SK-N-SH (cell line): ENCODE data around the gene COL25A1. TPM values are rescaled to one million over a fixed set of nuclear protein-coding genes. Genes with fewer than 3 reads are reported as not detected.
"Not testable (repeated sequence)": the region's sequence is repeated elsewhere in the genome, so short reads cannot be mapped to it uniquely, and the experiment has no call there.

ENCODE experiments used
- CTCF ChIA-PET: fragments of 300-600, 350-600 bp; formaldehyde crosslinking; extraction: SDS; loops from one replicate; lab custom pipeline; 2021; lab: Yijun Ruan, JAX
- POLR2A ChIA-PET: fragments of 350-600 bp; sonication (Branson Sonifier 250); formaldehyde crosslinking; extraction: SDS; loops from one replicate; lab custom pipeline; 2020; ENCODE audit warnings: antibody characterized with exemption, inconsistent platforms; lab: Yijun Ruan, JAX
- DNase-seq: peaks from one replicate; pipeline ENCODE4 v3.0.0; 2012
- H2AFZ ChIP-seq: fragments of 200-600 bp; sonication (generic); 2 replicates; pipeline ENCODE4 v1.8.1; 2016; ENCODE audit warnings: antibody characterized with exemption, mild to moderate bottlenecking, low read depth
- H3F3A ChIP-seq: fragments of 200-600 bp; sonication (generic); replicated peaks from 2 replicates; pipeline ENCODE3; 2016; ENCODE audit warnings: antibody characterized with exemption, mild to moderate bottlenecking; ENCODE audit not compliant: insufficient read depth
- H3K27ac ChIP-seq, 2 experiments: fragments of 200-500 bp in 1 of 2; fragments of 200-600 bp in 1 of 2; sonication (Bioruptor generic) in 1 of 2; sonication (generic), shearing (Covaris generic) in 1 of 2; 2 replicates each; pipeline versions ENCODE4 v1.5.1 to v1.6.1; 2014 to 2016; ENCODE audit warnings: low read depth in 2 of 2, inconsistent platforms in 1 of 2, low read length in 1 of 2, mild to moderate bottlenecking in 1 of 2, mixed read lengths in 1 of 2
- H3K27me3 ChIP-seq: fragments of 200-600 bp; sonication (generic), shearing (Covaris generic); 2 replicates; pipeline ENCODE4 v1.6.1; 2016; ENCODE audit warnings: mixed run types; ENCODE audit not compliant: insufficient read depth
- H3K36me3 ChIP-seq, 2 experiments: fragments of 200-500 bp in 1 of 2; fragments of 200-600 bp in 1 of 2; sonication (Bioruptor generic) in 1 of 2; sonication (generic) in 1 of 2; replicated peaks in 1 of 2; 2 replicates each; pipeline versions ENCODE3 to v1.5.1; 2014 to 2016; ENCODE audit warnings: low read length in 1 of 2, mild to moderate bottlenecking in 1 of 2; ENCODE audit not compliant: insufficient read depth in 2 of 2, control insufficient read depth in 1 of 2
- H3K4me1 ChIP-seq, 2 experiments: fragments of 200-500 bp in 1 of 2; fragments of 200-600 bp in 1 of 2; sonication (Bioruptor generic) in 1 of 2; sonication (generic), shearing (Covaris generic) in 1 of 2; 2 replicates each; pipeline versions ENCODE4 v1.5.1 to v1.6.1; 2014 to 2016; ENCODE audit warnings: low read depth in 1 of 2, low read length in 1 of 2, mixed run types in 1 of 2; ENCODE audit not compliant: insufficient read depth in 2 of 2, control insufficient read depth in 1 of 2
- H3K4me2 ChIP-seq: fragments of 200-600 bp; sonication (generic), shearing (Covaris generic); 2 replicates; pipeline ENCODE4 v1.6.1; 2017; ENCODE audit warnings: mixed run types
- H3K4me3 ChIP-seq, 2 experiments: fragments of 200-500 bp in 1 of 2; fragments of 200-600 bp in 1 of 2; sonication (Bioruptor generic) in 1 of 2; sonication (generic), shearing (Covaris generic) in 1 of 2; 2 replicates each; pipeline versions ENCODE4 v1.5.1 to v1.8.1; 2014 to 2016; ENCODE audit warnings: low read depth in 2 of 2, inconsistent platforms in 1 of 2, low read length in 1 of 2, mild to moderate bottlenecking in 1 of 2, mixed read lengths in 1 of 2, moderate library complexity in 1 of 2
- H3K79me2 ChIP-seq: fragments of 200-600 bp; sonication (generic); 2 replicates; pipeline ENCODE4 v1.8.1; 2017; ENCODE audit warnings: mild to moderate bottlenecking; ENCODE audit not compliant: insufficient read depth
- H3K9ac ChIP-seq: fragments of 200-600 bp; sonication (generic); 2 replicates; pipeline ENCODE4 v1.6.1; 2017; ENCODE audit warnings: mixed run types
- H3K9me2 ChIP-seq: fragments of 200-600 bp; sonication (generic); 2 replicates; pipeline ENCODE4 v1.6.1; 2017; ENCODE audit warnings: mixed run types
- H3K9me3 ChIP-seq: fragments of 200-600 bp; sonication (generic); 2 replicates; pipeline ENCODE4 v1.6.1; 2017; ENCODE audit warnings: mixed run types, mild to moderate bottlenecking, moderate library complexity
- H4K20me1 ChIP-seq: fragments of 200-600 bp; sonication (generic); 2 replicates; pipeline ENCODE4 v1.6.1; 2017; ENCODE audit warnings: mild to moderate bottlenecking, mixed run types; ENCODE audit not compliant: insufficient read depth
- EZH2phosphoT487 ChIP-seq: fragments of 200-600 bp; sonication (generic); IDR thresholded peaks from 2 replicates; pipeline ENCODE4 v1.6.1; 2017; ENCODE audit warnings: low read depth, mixed run types, mild to moderate bottlenecking, antibody characterized with exemption, moderate library complexity, borderline replicate concordance
- FOSL2 ChIP-seq: IDR thresholded peaks from 2 replicates; pipeline ENCODE4 v1.4.0; 2012; ENCODE audit warnings: low read depth, mild to moderate bottlenecking, moderate library complexity, borderline replicate concordance
- GABPA ChIP-seq: IDR thresholded peaks from 2 replicates; pipeline ENCODE4 v1.4.0; 2012; ENCODE audit warnings: low read depth, mild to moderate bottlenecking
- MXI1 ChIP-seq: IDR thresholded peaks from 2 replicates; pipeline ENCODE4 v1.6.1; 2012; ENCODE audit warnings: mild to moderate bottlenecking, low read depth, low read length, improper control_type of control experiment
- NFIC ChIP-seq: IDR thresholded peaks from 2 replicates; pipeline ENCODE4 v1.4.0; 2012; ENCODE audit warnings: borderline replicate concordance
- RCOR1 ChIP-seq: fragments of 150-350 bp; IDR thresholded peaks from 2 replicates; pipeline ENCODE4 v1.6.1; 2017; ENCODE audit warnings: antibody characterized with exemption, low read length
- RFX5 ChIP-seq: IDR thresholded peaks from 2 replicates; pipeline ENCODE4 v1.6.1; 2012; ENCODE audit warnings: mild to moderate bottlenecking, improper control_type of control experiment, low read length
- RXRA ChIP-seq: IDR thresholded peaks from 2 replicates; pipeline ENCODE4 v1.4.0; 2012; ENCODE audit warnings: low read depth, mild to moderate bottlenecking, borderline replicate concordance
- TEAD4 ChIP-seq: IDR thresholded peaks from 2 replicates; pipeline ENCODE4 v1.4.0; 2012; ENCODE audit warnings: mild to moderate bottlenecking, borderline replicate concordance; ENCODE audit not compliant: insufficient read depth
- USF1 ChIP-seq: IDR thresholded peaks from 2 replicates; pipeline ENCODE4 v1.4.0; 2012; ENCODE audit warnings: low read depth, borderline replicate concordance
- USF2 ChIP-seq: fragments of 150-350 bp; IDR thresholded peaks from 2 replicates; pipeline ENCODE4 v1.6.1; 2017; ENCODE audit warnings: antibody characterized with exemption, low read length, low read depth, borderline replicate concordance
- WGBS: methylation state at CpG from one replicate; pipeline ENCODE4 v1.1.6; 2017; ENCODE audit warnings: low lambda C conversion rate; 5-methylcytosine and 5-hydroxymethylcytosine counted together
- polyA plus RNA-seq, 3 experiments: library from polyadenylated mRNA; depleted of rRNA; stranded (reverse); fragments of >200 nt; gene quantifications; 2 replicates each; pipeline ENCODE4 v1.2.3, GENCODE V29; 2012
- TF ChIP-seq, protein P1 (sequence below): IDR thresholded peaks from 2 replicates; pipeline ENCODE4; 2012
- TF ChIP-seq, protein P2 (sequence below): fragments of 200-600 bp; sonication (generic); IDR thresholded peaks from 2 replicates; pipeline ENCODE4 v1.6.1; 2017; ENCODE audit warnings: antibody characterized with exemption, mild to moderate bottlenecking, moderate library complexity
- TF ChIP-seq, protein P3 (sequence below): IDR thresholded peaks from 2 replicates; pipeline ENCODE4 v1.4.0; 2012; ENCODE audit warnings: low read depth

Gene COL25A1
- polyA plus RNA-seq, 1 of the 3 experiments (the other 2 are of a cell fraction): not detected

DNA sequence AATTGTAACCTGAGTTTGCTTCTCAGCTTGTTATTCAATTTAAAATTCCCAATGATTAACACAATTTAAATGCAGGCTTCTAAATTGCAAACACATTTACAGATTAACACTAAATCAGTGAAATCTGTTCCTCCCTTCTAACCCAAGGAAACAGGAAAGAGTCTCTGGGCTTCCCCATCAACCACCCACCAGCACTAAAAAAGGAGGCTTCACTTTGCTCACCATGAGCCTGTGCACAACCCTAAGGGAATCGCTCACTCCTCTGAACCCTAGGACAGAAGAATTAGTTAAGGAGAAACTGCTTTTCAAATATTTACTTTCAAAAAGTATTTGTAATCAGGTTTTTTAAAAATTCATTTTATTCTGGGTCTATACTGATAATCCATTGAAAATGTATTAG is 155.3 kb downstream of the COL25A1 start:
- Histone ChIP-seq H3F3A (no peaks in the 10 kb centered on the region), H2AFZ (no peak overlapping the region), H3K4me2 (no peak overlapping the region), H3K9me3 (no peaks in the 10 kb centered on the region), H4K20me1 (no peaks in the 10 kb centered on the region), H3K79me2 (no peaks in the 10 kb centered on the region), H3K9ac (no peak overlapping the region), H3K4me3 (no peak overlapping the region), H3K27me3 (0 out of 2 replicates have a peak, but pooled peaks cover 8% of the 10 kb centered on the region), H3K36me3 (no peaks in the 10 kb centered on the region), H3K4me1 (no peaks in the 10 kb centered on the region), H3K9me2 (no peaks in the 10 kb centered on the region; the same call in 1 of the 2 replicates), H3K27ac (no peak overlapping the region)
- ChIA-PET POLR2A (no interaction called here), CTCF (no interaction called here)
- DNase-seq: no peak
- TF ChIP-seq, protein P1, sequence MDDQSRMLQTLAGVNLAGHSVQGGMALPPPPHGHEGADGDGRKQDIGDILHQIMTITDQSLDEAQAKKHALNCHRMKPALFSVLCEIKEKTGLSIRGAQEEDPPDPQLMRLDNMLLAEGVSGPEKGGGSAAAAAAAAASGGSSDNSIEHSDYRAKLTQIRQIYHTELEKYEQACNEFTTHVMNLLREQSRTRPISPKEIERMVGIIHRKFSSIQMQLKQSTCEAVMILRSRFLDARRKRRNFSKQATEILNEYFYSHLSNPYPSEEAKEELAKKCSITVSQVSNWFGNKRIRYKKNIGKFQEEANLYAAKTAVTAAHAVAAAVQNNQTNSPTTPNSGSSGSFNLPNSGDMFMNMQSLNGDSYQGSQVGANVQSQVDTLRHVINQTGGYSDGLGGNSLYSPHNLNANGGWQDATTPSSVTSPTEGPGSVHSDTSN: no peak
- TF ChIP-seq RCOR1 (no peak), USF1 (no peak), TEAD4 (no peak), EZH2phosphoT487 (no peak)
- TF ChIP-seq, protein P2, sequence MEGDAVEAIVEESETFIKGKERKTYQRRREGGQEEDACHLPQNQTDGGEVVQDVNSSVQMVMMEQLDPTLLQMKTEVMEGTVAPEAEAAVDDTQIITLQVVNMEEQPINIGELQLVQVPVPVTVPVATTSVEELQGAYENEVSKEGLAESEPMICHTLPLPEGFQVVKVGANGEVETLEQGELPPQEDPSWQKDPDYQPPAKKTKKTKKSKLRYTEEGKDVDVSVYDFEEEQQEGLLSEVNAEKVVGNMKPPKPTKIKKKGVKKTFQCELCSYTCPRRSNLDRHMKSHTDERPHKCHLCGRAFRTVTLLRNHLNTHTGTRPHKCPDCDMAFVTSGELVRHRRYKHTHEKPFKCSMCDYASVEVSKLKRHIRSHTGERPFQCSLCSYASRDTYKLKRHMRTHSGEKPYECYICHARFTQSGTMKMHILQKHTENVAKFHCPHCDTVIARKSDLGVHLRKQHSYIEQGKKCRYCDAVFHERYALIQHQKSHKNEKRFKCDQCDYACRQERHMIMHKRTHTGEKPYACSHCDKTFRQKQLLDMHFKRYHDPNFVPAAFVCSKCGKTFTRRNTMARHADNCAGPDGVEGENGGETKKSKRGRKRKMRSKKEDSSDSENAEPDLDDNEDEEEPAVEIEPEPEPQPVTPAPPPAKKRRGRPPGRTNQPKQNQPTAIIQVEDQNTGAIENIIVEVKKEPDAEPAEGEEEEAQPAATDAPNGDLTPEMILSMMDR: no peak
- 0% methylated on average over 1 of the region's 1 CpG for WGBS

DNA sequence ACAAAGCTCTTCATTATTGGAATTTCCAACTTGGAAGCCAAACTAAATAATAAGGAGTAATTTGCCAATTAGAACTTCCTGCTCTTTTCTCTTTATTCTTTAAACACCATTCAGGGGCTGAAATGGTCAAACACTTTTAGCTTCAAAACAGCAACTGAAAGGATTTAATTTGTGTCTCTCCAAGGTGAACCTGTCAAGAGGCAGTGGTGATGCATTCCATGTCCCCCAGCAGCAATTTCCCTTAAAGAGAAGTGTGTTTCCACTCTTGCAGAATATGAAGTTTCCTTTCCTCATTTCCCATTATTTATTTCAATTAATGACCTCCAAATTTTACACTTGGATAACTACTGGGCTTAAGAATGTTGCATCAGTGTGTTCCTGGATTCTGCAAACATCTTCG is 156.0 kb downstream of the COL25A1 start:
- ChIA-PET POLR2A (no interaction called here), CTCF (no interaction called here)
- Histone ChIP-seq H3K79me2 (no peaks in the 10 kb centered on the region), H3K4me1 (no peaks in the 10 kb centered on the region), H3K27me3 (0 out of 2 replicates have a peak, but pooled peaks cover 8% of the 10 kb centered on the region), H4K20me1 (no peaks in the 10 kb centered on the region), H3K27ac (no peak overlapping the region), H3K9me3 (no peaks in the 10 kb centered on the region), H3K4me3 (no peak overlapping the region), H3K36me3 (no peaks in the 10 kb centered on the region), H3K9me2 (no peaks in the 10 kb centered on the region; the same call in 1 of the 2 replicates), H2AFZ (no peak overlapping the region), H3F3A (no peaks in the 10 kb centered on the region), H3K9ac (no peak overlapping the region), H3K4me2 (no peak overlapping the region)
- TF ChIP-seq, protein P3, sequence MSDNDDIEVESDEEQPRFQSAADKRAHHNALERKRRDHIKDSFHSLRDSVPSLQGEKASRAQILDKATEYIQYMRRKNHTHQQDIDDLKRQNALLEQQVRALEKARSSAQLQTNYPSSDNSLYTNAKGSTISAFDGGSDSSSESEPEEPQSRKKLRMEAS: no peak
- TF ChIP-seq FOSL2 (no peak), RFX5 (no peak), MXI1 (no peak), GABPA (no peak), NFIC (no peak), RXRA (no peak), USF2 (no peak), USF1 (no peak)
- no peak for DNase-seq
- 0% methylated on average over 1 of the region's 1 CpG for WGBS

DNA sequence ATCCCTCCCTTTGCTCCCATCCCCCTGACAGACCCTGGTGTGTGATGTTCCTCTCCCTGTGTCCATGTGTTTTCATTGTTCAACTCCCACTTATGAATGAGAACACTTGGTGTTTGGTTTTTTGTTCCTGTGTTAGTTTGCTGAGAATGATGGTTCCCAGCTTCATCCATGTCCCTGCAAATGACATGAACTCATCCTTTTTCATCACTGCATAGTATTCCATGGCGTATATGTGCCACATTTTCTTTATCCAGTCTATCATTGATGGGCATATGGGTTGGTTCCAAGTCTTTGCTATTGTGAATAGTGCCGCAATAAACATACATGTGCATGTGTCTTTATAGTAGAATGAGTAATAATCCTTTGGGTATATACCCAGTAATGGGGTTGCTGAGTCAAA is 164.3 kb downstream of the COL25A1 start:
- H3K9me2 ChIP-seq, H3K27me3 ChIP-seq, H3K9ac ChIP-seq, POLR2A ChIA-PET, H3K4me2 ChIP-seq, H3K4me1 ChIP-seq, H3K4me3 ChIP-seq, H4K20me1 ChIP-seq, H3K9me3 ChIP-seq, CTCF ChIA-PET, H3F3A ChIP-seq, DNase-seq, H3K79me2 ChIP-seq, H2AFZ ChIP-seq, H3K36me3 ChIP-seq, H3K27ac ChIP-seq: not testable (repeated sequence)
- 40% methylated on average over 2 of the region's 2 CpGs for WGBS
